ENCODE results near the gene ACP1. TPM values are rescaled to one million over a fixed set of nuclear protein-coding genes. Genes with fewer than 3 reads are reported as not detected.
A peak's percentile ranks its signal among the peaks of the same experiment; 100 is the strongest.

Gene ACP1
- polyA plus RNA-seq, 1 donor, result 85.2 TPM

- DNase-seq, result no peak
These were observed 17.9 kb downstream of the ACP1 start for GRCh38 chr2:282371-283263.

GRCh38 chr2:283996-284794 lies 19.4 kb downstream of the ACP1 start:
- no peak for DNase-seq

GRCh38 chr2:284896-285492 lies 20.2 kb downstream of the ACP1 start:
- no peak for DNase-seq

- DNase-seq, result no peak
These were observed 20.8 kb downstream of the ACP1 start for GRCh38 chr2:285531-285930.

- DNase-seq, result no peak
These were observed 21.3 kb downstream of the ACP1 start for GRCh38 chr2:286035-286434.

- no peak for DNase-seq
These were observed 22.1 kb downstream of the ACP1 start for GRCh38 chr2:286774-287392.

GRCh38 chr2:287471-287885 lies 22.7 kb downstream of the ACP1 start:
- DNase-seq, result peak; percentile 44

GRCh38 chr2:287911-288757 lies 23.4 kb downstream of the ACP1 start, which contains the start of gene ALKAL2:
Gene ALKAL2 (minus strand): TSS chr2:288091. CDS start chr2:287835, 256 bp downstream.
- peak; percentile 21 for DNase-seq

GRCh38 chr2:288758-289361 lies 24.1 kb downstream of the ACP1 start:
- DNase-seq, result no peak

- DNase-seq, result peak; percentile 23
These were observed 24.8 kb downstream of the ACP1 start for GRCh38 chr2:289362-290089.

- DNase-seq, result peak; percentile 84
These were observed 25.5 kb downstream of the ACP1 start for GRCh38 chr2:290090-290722.

- no peak for DNase-seq
These were observed 30.3 kb downstream of the ACP1 start for GRCh38 chr2:295090-295489.

GRCh38 chr2:296354-296753 lies 31.6 kb downstream of the ACP1 start:
- no peak for DNase-seq

- no peak for DNase-seq
These were observed 40.6 kb downstream of the ACP1 start for GRCh38 chr2:305366-305765.

GRCh38 chr2:309148-309953 lies 44.6 kb downstream of the ACP1 start:
- no peak for DNase-seq

GRCh38 chr2:309954-310510 lies 45.3 kb downstream of the ACP1 start:
- no peak for DNase-seq

- DNase-seq, result no peak
These were observed 46.2 kb downstream of the ACP1 start for GRCh38 chr2:310994-311393.

- DNase-seq, result no peak
These were observed 49.2 kb downstream of the ACP1 start for GRCh38 chr2:313991-314390.

Data from hindlimb muscle (tissue), 1 donor.